ENCODE data around the gene LIN7A.
A peak's percentile ranks its signal among the peaks of the same experiment; 100 is the strongest.

DNA sequence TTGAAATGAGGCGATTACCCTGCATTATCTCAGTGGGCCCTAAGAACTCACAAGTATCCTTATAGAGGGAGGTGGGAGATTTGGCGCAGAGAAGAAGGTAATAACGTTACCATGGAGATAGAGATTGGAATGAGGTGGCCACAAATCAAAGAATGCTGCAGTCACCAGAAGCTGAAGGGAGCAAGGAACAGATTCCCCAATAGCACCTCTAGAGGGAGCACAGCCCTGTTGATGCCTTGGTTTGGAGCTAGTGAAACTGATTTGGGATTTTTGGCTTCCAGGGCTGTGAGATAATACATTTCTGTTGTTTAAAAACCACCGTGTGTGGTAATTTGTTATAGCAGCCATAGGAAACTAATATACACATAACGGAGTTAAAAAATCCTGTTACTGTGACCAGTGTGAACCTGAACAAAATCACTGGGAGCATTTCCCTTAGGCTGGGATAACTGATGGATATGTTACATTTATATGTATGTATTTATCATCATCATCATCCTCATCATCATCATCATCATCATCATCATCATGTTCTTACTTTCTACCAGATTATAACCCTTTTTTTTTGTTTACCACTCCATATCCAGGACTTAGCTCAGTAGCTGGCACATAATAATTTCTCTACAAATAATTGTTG, 100.3 kb downstream of the LIN7A start:
- TF ChIP-seq, protein P1, sequence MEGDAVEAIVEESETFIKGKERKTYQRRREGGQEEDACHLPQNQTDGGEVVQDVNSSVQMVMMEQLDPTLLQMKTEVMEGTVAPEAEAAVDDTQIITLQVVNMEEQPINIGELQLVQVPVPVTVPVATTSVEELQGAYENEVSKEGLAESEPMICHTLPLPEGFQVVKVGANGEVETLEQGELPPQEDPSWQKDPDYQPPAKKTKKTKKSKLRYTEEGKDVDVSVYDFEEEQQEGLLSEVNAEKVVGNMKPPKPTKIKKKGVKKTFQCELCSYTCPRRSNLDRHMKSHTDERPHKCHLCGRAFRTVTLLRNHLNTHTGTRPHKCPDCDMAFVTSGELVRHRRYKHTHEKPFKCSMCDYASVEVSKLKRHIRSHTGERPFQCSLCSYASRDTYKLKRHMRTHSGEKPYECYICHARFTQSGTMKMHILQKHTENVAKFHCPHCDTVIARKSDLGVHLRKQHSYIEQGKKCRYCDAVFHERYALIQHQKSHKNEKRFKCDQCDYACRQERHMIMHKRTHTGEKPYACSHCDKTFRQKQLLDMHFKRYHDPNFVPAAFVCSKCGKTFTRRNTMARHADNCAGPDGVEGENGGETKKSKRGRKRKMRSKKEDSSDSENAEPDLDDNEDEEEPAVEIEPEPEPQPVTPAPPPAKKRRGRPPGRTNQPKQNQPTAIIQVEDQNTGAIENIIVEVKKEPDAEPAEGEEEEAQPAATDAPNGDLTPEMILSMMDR (IDR thresholded peaks at IDR 0.05) = peak; percentile 95
- no peak for TF ChIP-seq ZFX (IDR thresholded peaks at IDR 0.05; ENCODE audit: borderline replicate concordance)
